Common myeloid progenitor, CD34-positive (primary cell): ENCODE results near the gene KLLN. TPM values are rescaled to one million over a fixed set of nuclear protein-coding genes. Genes with fewer than 3 reads are reported as not detected.
"Not testable (repeated sequence)": the region's sequence is repeated elsewhere in the genome, so short reads cannot be mapped to it uniquely, and the experiment has no call there.

Source experiments
- CTCF ChIA-PET: fragments of 350-600 bp; sonication (Branson Sonifier 250); formaldehyde crosslinking; loops from one replicate; lab custom pipeline; 2021; ENCODE audit warnings: antibody characterized with exemption; lab: Charles Lee
- POLR2A ChIA-PET: fragments of 350-600 bp; sonication (Branson Sonifier 250); formaldehyde crosslinking; loops from one replicate; lab custom pipeline; 2021; ENCODE audit warnings: antibody characterized with exemption; lab: Charles Lee
- DNase-seq, 3 donors: peaks; one replicate each; pipeline versions ENCODE4 v3.0.0 to v3.0.0-alpha.2; 2013
- H3K27ac ChIP-seq, 2 experiments: 1 replicate in 1 of 2; 2 replicates in 1 of 2; pipeline ENCODE4 v1.7.0; 2013; ENCODE audit warnings: inconsistent platforms in 2 of 2, low read length in 2 of 2, mild to moderate bottlenecking in 2 of 2, low read depth in 1 of 2, moderate library complexity in 1 of 2; ENCODE audit not compliant: severe bottlenecking in 2 of 2, insufficient read depth in 1 of 2, poor library complexity in 1 of 2
- H3K27me3 ChIP-seq, 5 experiments: replicated peaks in 2 of 5; 1 replicate in 3 of 5; 2 replicates in 2 of 5; pipeline versions ENCODE4 v1.6.1 to v1.7.0; 2013; ENCODE audit warnings: low read length in 4 of 5, mild to moderate bottlenecking in 2 of 5, moderate library complexity in 2 of 5, inconsistent platforms in 1 of 5; ENCODE audit not compliant: insufficient read depth in 5 of 5, control insufficient read depth in 4 of 5
- H3K36me3 ChIP-seq, 4 experiments: 1 replicate in 2 of 4; 2 replicates in 2 of 4; pipeline versions ENCODE4 v1.6.1 to v1.7.0; 2013; ENCODE audit warnings: low read length in 3 of 4, control low read depth in 1 of 4, mild to moderate bottlenecking in 1 of 4; ENCODE audit not compliant: control insufficient read depth in 4 of 4, insufficient read depth in 4 of 4
- H3K4me1 ChIP-seq, 4 experiments: 1 replicate in 3 of 4; 2 replicates in 1 of 4; pipeline versions ENCODE4 v1.6.1 to v1.7.1; 2013; ENCODE audit warnings: low read length in 3 of 4, mild to moderate bottlenecking in 3 of 4, control low read depth in 1 of 4, inconsistent platforms in 1 of 4, moderate library complexity in 1 of 4; ENCODE audit not compliant: control insufficient read depth in 4 of 4, insufficient read depth in 4 of 4; ENCODE audit errors: control extremely low read depth in 1 of 4
- H3K4me3 ChIP-seq, 7 experiments: 1 replicate in 4 of 7; 2 replicates in 3 of 7; pipeline versions ENCODE4 v1.5.1 to v1.7.0; 2013; ENCODE audit warnings: mild to moderate bottlenecking in 7 of 7, low read length in 6 of 7, moderate library complexity in 6 of 7, inconsistent platforms in 2 of 7, low read depth in 2 of 7, control low read depth in 1 of 7; ENCODE audit not compliant: insufficient read depth in 4 of 7, control insufficient read depth in 1 of 7; ENCODE audit errors: extremely low read depth in 1 of 7
- H3K9me3 ChIP-seq, 5 experiments: 1 replicate in 4 of 5; 2 replicates in 1 of 5; pipeline versions ENCODE4 v1.6.1 to v1.7.1; 2013; ENCODE audit warnings: low read length in 4 of 5, mild to moderate bottlenecking in 2 of 5, inconsistent platforms in 1 of 5, low read depth in 1 of 5, moderate library complexity in 1 of 5; ENCODE audit not compliant: control insufficient read depth in 4 of 5, insufficient read depth in 2 of 5; ENCODE audit errors: control extremely low read depth in 1 of 5
- WGBS: methylation state at CpG from one replicate; pipeline ENCODE4 v1.1.5; 2013; ENCODE audit not compliant: insufficient coverage; 5-methylcytosine and 5-hydroxymethylcytosine counted together
- polyA plus RNA-seq: library from polyadenylated mRNA; unstranded; fragments of 120-200 nt; gene quantifications from one replicate; pipeline ENCODE4 v1.2.1, GENCODE V29; 2013

Gene KLLN
- polyA plus RNA-seq = 1.1 TPM

GRCh38 chr10:87863053-87863943 lies at the start of gene KLLN, which contains the start of gene PTEN:
TSS of gene KLLN (minus strand) at chr10:87863533. CDS start at chr10:87862487, 1,046 bp downstream.
TSS of gene PTEN (plus strand) at chr10:87863625. CDS start at chr10:87864470, 845 bp downstream.
- CTCF ChIA-PET = interaction anchor here (0.9 to 6.9 kb wide), 10 partner anchors 12 to 689 kb away, joined by 3 to 54 read pairs (median 6); no protein-coding TSS in a partner anchor
- 0% methylated on average over 74 of the region's 89 CpGs for WGBS

GRCh38 chr10:87903396-87903795 lies 40.1 kb upstream of the KLLN start:
- H3K27ac ChIP-seq, DNase-seq, H3K27me3 ChIP-seq, H3K4me3 ChIP-seq, H3K4me1 ChIP-seq: not testable (repeated sequence)
- peaks cover 0 to 16% (median 10%) of the 10 kb centered on the region in 5 experiments for H3K9me3 ChIP-seq
- 95% methylated on average over 8 of the region's 8 CpGs for WGBS
- CTCF ChIA-PET = interaction anchor here (0.7 to 2.1 kb wide), 6 partner anchors 8 to 1204 kb away, joined by 3 to 8 read pairs (median 3); no protein-coding TSS in a partner anchor
- peaks cover 8 to 44% (median 31%) of the 10 kb centered on the region in 4 experiments for H3K36me3 ChIP-seq
- POLR2A ChIA-PET = interaction anchor here (0.6 kb wide), 1 partner anchor 56 kb away, joined by 3 read pairs; no protein-coding TSS in a partner anchor

More at GRCh38 chr10:87863053-87863943, at the start of gene KLLN, which contains the start of gene PTEN:
- peaks cover 16 to 31% (median 23%) of the 10 kb centered on the region in 4 experiments for H3K4me1 ChIP-seq
- POLR2A ChIA-PET = interaction anchor here (0.7 to 3.4 kb wide), 7 partner anchors 11 to 523 kb away, joined by 3 to 19 read pairs (median 4); no protein-coding TSS in a partner anchor
- H3K9me3 ChIP-seq = no peaks in the 10 kb centered on the region
- H3K36me3 ChIP-seq = peaks cover 0 to 2% (median 1%) of the 10 kb centered on the region in 4 experiments
- peak within 1 kb of the TSS; percentile 78 to 88 for H3K27ac ChIP-seq
- DNase-seq = peak; percentile 93 to 95 (median 94)
- no peaks in the 10 kb centered on the region for H3K27me3 ChIP-seq
- H3K4me3 ChIP-seq = peak within 1 kb of the TSS; percentile 63 to 100 (median 98)

- DNase-seq, H3K27me3 ChIP-seq, H3K9me3 ChIP-seq, H3K27ac ChIP-seq, POLR2A ChIA-PET, H3K4me3 ChIP-seq: not testable (repeated sequence)
- Histone ChIP-seq H3K4me1 (peaks cover 0 to 11% (median 0%) of the 10 kb centered on the region in 4 experiments), H3K36me3 (peaks cover 4 to 38% (median 16%) of the 10 kb centered on the region in 4 experiments)
- 100% methylated on average over 5 of the region's 8 CpGs for WGBS
- CTCF ChIA-PET = interaction anchor here (1.1 to 1.8 kb wide), 2 partner anchors 15 to 27 kb away, joined by 3 to 6 read pairs; no protein-coding TSS in a partner anchor
Observed at GRCh38 chr10:87897957-87898356, 34.6 kb upstream of the KLLN start.

GRCh38 chr10:87896216-87896615 lies 32.9 kb upstream of the KLLN start:
- no peak for DNase-seq
- no peaks in the 10 kb centered on the region for H3K27me3 ChIP-seq
- no peak overlapping the region for H3K27ac ChIP-seq
- H3K36me3 ChIP-seq = peaks cover 6 to 39% (median 13%) of the 10 kb centered on the region in 4 experiments
- H3K4me3 ChIP-seq = no peak overlapping the region
- ChIA-PET CTCF (interaction anchor here (0.6 to 1.8 kb wide), 2 partner anchors 13 to 521 kb away, joined by 3 to 6 read pairs; no protein-coding TSS in a partner anchor), POLR2A (no interaction called here)
- H3K9me3 ChIP-seq = peaks cover 0 to 3% (median 1%) of the 10 kb centered on the region in 5 experiments
- no CpG with 5 or more reads among the region's 2 CpGs for WGBS
- peaks cover 0 to 11% (median 0%) of the 10 kb centered on the region in 4 experiments for H3K4me1 ChIP-seq

- Histone ChIP-seq H3K4me3 (no peak overlapping the region), H3K27me3 (no peaks in the 10 kb centered on the region), H3K36me3 (peaks cover 6 to 45% (median 14%) of the 10 kb centered on the region in 4 experiments), H3K4me1 (peaks cover 0 to 11% (median 0%) of the 10 kb centered on the region in 4 experiments), H3K27ac (no peak overlapping the region), H3K9me3 (peaks cover 0 to 3% (median 1%) of the 10 kb centered on the region in 5 experiments)
- ChIA-PET POLR2A (interaction anchor here (0.6 kb wide), 1 partner anchor 52 kb away, joined by 3 read pairs; no protein-coding TSS in a partner anchor), CTCF (interaction anchor here (0.8 to 0.9 kb wide), 2 partner anchors 8 to 24 kb away, joined by 3 to 4 read pairs; no protein-coding TSS in a partner anchor)
- WGBS = no CpG with 5 or more reads among the region's 1 CpG
- DNase-seq = no peak
Observed at GRCh38 chr10:87895430-87895829, 32.1 kb upstream of the KLLN start.

- Histone ChIP-seq H3K27me3 (no peaks in the 10 kb centered on the region), H3K9me3 (peaks cover 3 to 16% (median 13%) of the 10 kb centered on the region in 5 experiments), H3K4me3 (no peak overlapping the region), H3K27ac (no peak overlapping the region), H3K36me3 (peaks cover 22 to 54% (median 33%) of the 10 kb centered on the region in 4 experiments), H3K4me1 (peaks cover 0 to 1% (median 0%) of the 10 kb centered on the region in 4 experiments)
- no peak for DNase-seq
- 100% methylated on average over 2 of the region's 2 CpGs for WGBS
- ChIA-PET POLR2A (no interaction called here), CTCF (interaction anchor here (0.8 to 2.4 kb wide), 4 partner anchors 8 to 51 kb away, joined by 3 to 6 read pairs (median 4); no protein-coding TSS in a partner anchor)
Observed at GRCh38 chr10:87887548-87888289, 24.4 kb upstream of the KLLN start.
